Kidney capillary endothelial cell (primary cell): ENCODE measurements around the gene RIPK3.
A peak's percentile ranks its signal among the peaks of the same experiment; 100 is the strongest.
"Not testable (repeated sequence)": the region's sequence is repeated elsewhere in the genome, so short reads cannot be mapped to it uniquely, and the experiment has no call there.

ENCODE experiments used
- DNase-seq: peaks from one replicate; pipeline ENCODE4 v3.0.0-alpha.2; 2018; ENCODE audit warnings: low spot score

RIPK3 gene

DNA sequence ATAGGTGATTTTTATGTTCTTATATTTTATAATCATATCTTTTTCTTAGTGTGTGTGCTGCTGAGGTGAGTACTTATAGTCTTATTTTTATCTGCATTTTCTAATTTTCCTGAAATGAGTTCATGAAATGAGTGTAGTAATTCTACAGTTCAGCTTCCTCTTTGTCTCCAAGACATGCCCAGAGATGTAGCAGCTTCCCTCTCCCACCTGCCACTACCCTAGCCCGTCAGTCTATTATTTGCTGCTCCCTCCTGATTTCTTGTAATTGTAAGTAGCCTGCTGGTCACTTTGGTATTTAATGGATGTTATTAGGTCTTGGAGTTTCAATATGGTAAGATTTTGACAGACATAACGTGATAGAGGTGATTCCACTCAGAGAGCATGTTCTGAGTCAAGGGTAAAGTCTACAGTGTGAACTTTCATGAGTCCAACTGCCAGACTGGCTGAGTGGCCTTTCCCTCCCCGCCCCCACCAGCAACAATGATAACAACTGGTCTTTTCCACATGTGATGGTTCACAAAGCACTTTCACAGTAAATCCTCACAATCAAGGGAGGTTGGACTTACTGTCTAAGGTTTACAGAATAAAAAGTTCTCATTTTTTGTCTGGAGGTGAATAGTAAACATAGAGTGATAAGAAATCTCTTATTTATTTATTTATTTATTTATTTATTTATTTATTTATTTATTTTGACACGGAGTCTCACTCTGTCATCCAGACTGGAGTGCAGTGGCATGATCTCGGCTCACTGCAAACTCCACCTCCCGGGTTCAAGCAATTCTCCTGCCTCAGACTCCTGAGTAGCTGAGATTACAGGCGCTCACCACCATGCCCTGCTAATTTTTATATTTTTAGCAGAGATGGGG, 4.2 kb upstream of the RIPK3 start:
- DNase-seq, result no peak

DNA sequence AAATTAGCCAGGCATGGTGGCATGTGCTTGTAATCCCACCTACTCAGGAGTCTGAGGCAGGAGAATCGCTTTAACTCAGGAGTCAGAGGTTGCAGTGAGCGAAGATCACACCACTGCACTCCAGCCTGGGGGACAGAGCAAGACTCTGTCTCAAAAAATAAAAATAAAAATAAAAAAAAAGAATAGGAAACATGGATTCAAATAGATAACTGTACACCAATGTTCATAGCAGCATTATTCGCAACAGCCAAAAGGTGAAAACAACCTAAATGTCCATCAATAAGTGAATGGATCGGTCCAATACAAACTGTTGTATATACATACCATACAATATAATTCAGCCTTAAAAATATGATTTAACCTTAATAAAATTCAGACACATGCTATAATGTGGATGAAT, 3.1 kb upstream of the RIPK3 start:
- no peak for DNase-seq

DNA sequence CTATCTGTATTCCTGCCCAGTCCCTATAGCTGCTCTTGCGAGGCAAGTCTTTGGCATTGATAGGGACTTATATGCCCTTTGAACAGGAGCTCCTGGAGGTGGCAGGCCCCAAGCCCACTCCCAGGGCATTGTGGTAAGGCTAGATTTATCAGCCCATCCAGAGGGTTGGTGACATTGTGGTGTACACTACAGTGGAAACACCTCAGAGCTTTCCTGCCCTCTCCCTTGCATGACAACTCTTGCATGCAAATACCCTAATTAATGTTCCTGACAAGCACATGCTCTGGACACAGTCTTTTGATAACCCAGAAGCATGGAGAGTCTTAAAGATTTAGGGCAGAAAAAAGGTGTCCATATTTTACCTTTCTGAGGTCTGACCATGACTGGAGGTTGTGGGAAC, 815 bp upstream of the RIPK3 start:
- DNase-seq, result no peak

DNA sequence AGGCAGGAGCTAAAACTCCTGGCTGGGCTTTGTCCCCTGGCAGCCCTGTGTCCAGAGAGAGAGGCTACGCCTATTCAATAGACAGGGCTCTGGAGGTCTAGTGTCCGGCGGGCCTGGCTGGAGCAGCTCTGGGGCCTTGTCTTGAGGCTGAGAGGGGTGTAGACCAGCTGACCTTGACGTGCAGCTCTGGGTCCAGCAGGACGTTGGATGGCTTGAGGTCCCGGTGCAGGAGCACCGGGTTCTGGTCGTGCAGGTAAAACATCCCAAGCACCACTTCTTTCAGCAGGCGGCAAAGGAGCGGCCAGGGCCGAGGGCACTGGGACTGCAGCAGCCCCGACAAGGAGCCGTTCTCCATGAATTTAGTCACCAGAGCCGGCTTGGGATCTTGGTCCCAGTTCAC, 948 bp downstream of the RIPK3 start:
- DNase-seq, result no peak

DNA sequence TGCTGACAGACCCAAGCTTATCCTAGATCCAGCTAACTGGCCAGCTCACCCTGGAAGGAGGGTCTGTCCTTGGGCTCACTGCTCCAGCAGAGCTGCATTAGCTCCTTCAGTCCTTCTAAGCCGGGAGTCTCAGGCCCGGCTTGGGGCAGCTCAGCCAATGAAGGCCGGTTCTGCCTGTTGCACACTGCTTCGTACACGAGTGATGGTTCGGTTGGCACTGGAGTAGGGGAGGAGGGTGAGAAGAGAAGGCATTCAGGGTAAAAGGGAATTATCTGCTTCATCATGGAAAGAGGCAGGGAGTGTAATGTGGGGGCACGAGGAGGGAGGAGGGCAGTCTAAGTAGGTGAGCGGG, 2.0 kb downstream of the RIPK3 start:
- no peak for DNase-seq

DNA sequence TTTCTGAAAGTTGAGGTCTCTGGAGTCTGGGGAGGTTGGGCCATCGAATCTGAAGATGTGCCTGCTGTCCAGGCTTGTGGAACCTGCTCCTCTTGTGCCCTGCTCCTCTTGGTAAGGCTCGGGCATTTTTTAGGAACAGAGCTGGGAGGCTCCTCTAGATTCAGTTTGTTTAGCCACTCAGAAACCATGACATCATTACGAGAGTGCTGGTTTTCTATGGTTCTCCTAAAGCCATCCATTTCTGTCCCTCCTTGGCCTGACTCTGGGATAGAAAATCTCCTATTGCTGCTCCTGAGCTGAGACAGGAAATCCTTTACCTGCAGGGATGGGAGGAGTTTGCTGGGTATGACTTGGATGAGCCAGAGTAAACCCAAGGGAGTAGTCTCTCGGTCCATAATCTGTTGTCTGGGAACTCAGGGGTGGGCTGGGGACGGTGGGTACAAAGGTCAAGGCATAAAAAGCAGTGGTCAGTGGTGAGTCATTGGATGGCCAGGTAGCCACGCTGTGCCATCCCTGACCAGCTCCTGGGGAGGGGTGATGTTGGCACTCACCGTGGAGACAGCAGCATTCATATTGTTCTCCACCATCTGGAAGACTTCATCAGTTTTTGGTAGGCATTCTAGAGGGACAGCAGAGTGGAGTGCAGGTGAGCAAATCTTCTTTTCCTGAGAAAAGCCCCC, 2.5 kb downstream of the RIPK3 start:
- DNase-seq, result no peak

DNA sequence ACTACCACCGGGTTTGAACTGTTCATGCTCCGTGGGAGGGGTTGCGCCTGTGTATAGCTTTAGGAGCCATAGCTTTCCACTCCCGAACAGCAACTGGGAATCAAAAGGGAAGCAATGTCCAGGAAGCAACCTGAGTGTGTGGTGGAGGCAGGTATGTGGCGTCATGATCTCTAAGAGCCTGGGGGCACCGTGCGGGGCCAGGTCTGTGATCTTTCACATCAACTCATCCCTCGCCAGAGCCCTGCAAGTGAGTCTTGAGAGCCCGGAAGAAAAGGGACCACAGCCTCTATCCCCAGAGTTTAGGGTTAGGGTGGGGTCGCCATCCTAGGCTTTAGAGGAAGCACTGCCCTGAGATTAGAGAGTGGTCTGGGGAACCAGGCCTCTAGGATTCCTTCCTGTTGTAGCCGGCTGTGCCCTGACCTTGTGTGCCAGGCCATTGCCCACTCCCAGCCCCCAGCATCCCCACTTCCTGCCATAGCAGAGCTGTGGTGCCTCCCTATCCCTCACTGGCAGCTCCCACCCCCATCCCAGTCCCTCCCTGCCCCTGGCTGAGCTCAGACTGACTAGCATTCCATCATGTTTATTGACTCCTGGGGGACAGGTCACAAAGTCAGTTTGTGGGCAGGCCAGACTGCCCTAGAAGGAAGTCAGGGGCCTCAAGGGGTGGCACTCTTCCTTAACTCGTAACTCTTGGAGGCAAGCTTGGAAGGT, 4.2 kb downstream of the RIPK3 start:
- DNase-seq, result peak; percentile 76

DNA sequence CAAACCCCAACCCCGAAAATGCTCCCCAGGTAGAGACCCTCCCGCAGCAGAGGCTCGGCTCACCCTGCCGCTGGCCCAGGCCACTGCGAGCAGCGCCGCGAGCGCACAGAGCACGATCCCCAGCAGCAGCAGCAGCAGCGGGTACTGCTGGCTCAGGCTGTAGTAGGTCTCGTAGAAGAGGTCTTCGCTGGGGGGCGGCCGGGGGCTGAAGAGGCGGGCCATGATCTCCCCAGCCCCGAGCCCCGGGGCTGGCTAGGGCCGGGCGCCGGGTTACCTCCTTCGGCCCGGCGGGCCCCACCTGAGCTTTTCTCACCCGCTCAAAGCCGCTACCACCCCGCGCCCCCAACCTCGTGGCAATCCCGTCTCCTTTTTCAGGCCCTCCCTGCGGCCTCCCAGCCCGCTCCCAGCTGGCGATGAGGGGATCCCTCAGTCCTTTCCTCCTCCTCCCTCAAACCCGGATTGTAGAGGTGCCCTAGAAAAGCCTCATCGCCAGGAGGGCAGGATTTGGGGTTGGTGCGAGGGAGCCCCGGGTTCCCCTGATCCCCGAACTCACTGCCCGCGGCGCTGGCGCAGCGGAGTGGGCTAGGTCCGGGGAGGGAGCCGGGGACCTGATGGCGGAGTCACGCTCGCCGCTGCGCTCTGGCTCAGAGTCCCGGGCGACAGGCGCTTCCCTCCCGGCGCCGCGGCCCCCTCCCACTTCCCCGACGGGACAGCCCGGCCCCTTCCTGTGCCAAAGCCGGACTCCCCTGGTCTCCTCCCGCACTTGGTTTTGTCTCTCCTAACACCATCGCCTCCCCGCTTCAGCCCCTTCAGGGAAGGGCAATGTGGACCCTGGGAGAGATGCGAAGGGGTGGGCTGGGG, 5.1 kb downstream of the RIPK3 start, which contains the start of gene ADCY4:
ADCY4 (minus strand) TSS at position 641 of the 861 bp plus-strand sequence; CDS start at position 222, 419 bp downstream.
- DNase-seq, result peak; percentile 59

DNA sequence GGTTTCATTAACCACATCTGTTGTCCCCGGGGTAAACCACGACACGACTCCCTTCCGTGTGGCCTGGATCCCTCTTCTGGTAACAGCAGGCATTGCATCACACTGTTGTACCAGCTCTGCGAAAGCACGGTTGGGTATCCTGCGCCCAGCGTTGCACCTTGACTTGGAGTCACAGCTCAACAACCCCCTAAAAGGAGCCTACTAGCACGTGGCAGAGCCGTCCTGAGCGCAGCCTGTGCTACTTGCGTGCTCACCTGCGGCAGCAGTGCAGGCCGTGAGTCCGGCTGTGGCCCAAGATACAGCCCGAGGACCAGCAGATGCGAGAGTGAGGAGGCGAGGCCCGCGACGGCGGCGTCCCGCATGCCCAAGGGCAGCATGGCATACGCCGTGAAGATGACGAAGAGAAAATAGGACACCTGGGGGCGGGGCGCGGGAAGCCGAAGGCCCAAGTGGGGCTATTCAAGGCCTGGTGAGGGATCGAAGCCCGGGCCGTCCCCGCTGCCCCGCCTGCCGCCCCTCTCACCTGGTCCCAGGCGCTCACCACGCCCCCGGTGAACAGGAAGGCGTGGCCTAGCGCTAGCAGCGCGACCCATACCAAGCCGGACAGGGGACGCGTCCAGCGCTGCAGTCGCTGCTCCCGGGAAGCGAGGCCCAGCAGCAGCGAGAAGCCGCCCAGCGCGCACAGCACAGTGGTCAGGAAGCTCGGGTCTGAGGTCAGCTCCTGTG, 7.4 kb downstream of the RIPK3 start:
- DNase-seq, result peak; percentile 58

DNA sequence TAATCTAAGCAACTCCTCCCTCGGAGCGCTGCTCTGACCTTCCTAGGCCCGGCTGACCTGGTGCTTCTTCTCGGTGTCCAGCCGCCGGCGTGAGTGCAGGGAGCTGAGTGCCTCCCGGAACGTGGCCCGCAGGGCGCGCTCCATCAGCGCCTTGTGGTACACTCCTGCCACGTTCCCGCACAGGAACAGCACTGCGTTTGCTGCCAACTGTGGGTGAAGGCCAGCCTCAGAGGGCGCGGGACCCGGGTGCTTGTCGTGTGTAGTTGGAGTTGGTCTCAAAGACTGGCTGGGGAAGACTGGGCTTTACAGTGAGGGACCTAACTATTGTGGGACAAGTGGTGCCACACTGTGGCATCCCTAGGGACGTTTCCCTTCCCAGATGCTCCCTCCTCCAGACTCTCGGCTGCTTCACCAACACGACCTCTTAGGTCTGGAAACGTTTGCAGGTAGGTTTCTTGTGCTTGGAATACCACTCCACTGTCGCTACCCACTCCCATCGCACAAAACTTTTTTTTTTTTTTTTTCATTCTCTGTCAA, 8.0 kb downstream of the RIPK3 start:
- DNase-seq, result no peak

DNA sequence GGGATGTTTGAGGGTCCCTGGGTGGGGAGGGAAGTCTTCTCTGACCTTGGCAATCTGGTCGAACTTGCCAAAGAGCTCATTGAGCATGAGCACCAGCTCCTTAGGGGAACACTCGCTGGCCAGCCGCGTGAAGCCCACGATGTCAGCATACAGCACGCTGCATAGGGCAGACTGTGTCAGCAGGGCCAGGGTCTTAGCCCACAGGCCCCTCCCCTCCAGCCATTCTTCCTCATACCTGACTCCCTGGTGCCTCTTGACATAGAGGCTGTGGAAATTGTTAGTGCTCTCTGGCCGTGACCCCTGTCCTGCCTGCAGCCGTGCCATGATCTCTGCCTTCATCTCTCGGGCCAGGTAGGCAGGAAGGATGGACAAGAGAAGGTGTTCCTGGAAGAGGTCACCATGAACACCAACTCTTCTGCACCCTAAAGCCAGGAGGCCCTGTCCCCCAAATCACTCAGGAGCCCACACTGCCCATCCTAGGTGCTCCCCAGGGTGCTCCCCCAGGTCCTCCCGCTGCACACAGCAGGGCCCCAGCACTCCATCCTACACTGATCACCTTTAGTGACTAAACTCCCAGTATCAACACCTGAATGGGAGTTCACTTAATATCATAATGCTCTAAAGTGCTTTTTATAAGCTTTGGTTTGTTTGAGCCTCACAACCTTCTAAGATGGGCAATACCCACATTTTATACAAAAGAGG, 8.7 kb downstream of the RIPK3 start:
- DNase-seq, result no peak

DNA sequence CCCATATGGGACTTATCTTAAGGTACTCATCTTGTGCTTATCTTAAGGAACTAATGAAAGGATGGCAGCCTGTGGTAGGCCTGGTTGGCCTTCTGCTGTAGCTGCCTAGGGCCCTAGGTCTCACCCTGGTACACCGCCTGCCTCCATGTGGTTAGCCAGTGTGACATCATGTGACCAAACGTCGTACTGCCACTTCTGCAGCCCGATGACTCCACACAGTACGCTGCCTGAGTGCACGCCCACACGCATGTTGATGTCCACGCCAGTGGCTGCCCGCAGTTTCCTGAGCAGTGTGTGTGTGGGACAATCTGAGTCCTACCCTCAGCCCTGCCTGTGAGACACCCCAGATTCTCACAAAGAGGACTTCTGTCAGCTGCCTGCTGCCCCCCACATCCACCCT, 10.1 kb downstream of the RIPK3 start:
- DNase-seq, result no peak

DNA sequence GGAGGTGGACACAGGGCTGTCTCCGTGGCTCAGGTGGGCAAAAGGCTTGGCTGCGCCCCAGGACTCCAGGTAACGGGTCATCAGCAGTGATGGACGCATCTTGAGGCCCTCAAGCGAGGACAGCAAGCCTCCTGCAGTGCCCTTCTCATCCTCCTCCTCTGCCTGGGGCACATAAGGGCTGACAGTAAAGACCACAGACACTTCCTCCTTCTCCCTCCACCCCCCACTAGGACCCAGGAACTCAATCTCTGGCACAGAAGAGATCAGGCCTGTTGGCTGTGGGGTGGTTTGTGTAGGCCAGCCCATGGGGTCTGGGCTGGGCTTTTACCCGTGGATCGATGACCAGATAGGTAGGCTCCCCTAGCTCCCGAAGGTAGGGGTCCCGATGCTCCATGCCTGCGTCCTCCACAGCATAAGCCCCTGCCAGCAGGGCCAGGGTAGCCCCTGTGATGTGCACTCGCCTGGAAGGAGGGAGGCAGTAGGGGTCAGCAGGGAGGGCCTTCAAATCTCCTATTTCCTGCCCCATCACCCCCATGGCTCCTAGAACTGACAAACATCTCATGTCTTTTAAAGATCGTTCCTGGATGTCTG, 10.6 kb downstream of the RIPK3 start:
- no peak for DNase-seq

DNA sequence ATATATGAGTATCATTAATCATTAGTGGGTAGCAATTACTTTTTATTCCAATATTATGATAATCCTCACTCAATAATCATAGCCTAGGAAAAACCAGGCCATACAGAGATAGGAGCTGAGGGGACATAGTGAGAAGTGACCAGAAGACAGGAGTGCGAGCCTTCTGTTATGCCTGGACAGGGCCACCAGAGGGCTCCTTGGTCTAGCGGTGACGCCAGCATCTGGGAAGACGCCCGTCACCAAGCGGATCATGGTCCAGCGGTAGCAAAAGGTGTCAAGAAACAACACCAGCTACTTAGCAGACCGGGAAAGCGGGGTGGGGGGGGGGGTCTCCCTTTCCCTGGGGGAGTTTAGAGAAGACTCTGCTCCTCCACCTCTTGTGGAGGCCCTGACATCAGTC, 11.9 kb downstream of the RIPK3 start:
- DNase-seq, result not testable (repeated sequence)

DNA sequence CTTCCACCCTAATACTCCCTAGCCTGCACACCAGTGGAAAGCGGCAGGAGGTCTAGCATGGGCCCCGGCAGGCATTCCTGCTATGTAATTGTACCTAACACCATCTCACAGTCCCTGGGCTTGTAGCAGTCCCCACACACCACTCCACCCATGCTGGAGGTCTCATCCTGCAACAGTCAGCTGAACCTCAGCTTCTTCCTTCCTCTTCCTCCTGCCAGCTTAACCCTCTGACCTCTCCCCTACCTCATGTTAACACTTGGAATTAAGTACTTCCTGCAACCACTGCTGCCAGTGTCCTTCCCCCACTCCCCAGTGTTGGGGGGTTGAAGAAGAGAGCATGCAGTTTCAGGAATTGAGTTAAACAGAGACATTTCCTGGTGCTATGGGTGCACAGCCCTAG, 12.5 kb downstream of the RIPK3 start:
- no peak for DNase-seq

DNA sequence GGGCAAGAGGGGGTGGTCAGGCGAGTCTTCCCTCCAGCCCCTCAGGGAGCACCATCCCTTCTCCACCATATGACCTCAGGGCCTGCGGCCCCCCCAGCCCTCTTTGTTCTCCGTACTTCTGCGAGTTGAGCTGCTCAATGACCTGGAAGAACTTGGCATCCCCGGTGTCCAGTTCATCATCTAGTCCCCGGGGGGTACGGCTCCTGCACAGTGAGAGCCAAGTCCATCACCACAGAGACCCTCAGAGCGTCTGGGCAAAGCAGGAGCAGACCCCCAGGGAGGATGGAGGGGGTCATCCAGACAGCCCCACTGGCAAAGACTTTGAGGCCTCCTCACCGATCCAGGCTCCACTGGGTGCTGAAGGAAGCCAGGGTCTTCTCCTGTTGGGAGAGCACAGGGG, 13.8 kb downstream of the RIPK3 start:
- no peak for DNase-seq

DNA sequence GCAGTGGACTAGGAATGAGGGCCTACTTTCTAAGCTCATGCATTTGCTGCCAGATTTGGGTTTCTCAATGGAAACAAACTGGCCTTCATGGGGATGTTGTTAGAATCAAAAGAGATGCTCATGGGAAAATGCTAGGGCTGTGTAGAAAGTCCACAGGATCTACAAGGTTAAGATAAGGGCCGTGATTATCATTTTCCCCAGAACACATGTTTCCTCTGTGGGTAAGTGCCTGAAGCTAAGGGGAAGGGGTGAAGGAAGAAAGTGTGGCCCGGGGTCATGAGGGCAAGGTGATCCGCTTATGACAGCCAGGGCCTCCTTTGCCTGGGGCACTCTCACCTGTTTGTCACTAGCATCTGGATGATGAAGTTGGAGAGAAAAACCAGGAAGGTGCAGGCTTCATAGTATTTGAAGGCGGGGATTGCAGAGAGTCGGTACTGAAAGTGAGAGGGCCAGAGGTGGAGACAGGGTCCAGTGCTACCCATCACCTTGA, 14.7 kb downstream of the RIPK3 start:
- no peak for DNase-seq

DNA sequence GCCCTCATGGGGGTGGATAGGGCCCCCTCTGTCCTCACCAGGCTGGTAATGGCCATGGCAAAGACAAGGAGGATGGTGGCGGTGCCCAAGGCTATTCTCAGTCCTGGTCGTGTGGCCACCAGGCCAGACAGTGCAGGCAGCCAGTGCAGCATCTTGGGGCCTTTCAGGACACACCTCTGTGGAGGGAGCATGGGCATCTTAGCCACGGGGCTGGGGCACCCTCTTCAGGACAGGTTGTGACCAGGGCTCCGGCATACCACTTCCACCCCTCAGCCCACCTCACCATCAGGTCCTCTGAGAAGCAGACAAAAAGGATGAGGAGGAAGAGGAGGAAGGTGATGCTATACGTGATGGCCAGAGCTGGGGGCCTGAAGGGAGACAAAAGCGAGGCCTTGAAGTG, 15.8 kb downstream of the RIPK3 start:
- DNase-seq, result no peak

DNA sequence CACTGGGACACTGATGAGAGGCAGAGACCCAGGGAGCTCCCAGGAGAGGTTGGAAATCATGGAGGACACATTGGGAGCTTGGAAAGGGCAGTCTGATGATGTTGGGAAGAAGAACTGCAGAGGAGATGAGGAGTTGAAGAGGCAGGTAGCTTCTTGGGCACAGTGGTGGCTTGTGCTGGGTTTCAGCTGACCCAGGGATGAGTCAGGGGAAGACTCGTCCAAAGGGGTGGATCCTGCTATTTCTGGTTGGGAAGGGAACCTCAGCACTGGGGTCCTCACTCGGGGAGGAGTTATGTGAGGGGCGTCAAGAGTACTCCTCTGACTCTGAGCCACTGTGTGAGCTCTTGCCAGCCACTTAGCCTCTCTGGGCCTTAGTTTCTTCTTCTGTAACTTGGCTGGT, 16.4 kb downstream of the RIPK3 start:
- no peak for DNase-seq

DNA sequence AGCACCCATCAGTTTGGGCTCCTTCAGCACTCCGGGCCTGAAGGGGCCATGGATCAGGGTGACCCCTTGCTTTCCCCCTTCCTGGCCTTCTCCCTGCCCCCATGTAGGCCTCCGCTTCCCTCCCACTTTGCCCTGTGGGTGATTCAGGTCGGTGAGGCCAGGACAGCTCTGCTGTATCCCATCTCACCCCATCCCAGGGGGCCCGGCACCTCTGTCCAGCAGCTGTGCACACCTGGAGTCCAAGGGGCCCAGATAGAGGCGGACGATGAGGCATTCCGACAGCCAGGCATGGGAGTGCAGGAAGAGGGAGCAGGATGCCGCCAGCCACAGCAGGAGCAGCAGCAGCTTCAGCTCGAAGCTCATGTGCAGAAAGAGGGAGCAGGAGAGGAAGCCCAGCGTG, 17.1 kb downstream of the RIPK3 start:
- DNase-seq, result no peak
